H1 (cell line): ENCODE measurements around the gene RASAL2. TPM values are rescaled to one million over a fixed set of nuclear protein-coding genes. Genes with fewer than 3 reads are reported as not detected.

Source experiments
- CTCF ChIA-PET: fragments of 300-600 bp; sonication (Branson Sonifier 250); formaldehyde crosslinking; loops from one replicate; lab custom pipeline; 2021; ENCODE audit not compliant: partially characterized antibody; lab: Charles Lee
- POLR2A ChIA-PET: fragments of 300-600 bp; sonication (Branson Sonifier 250); formaldehyde crosslinking; loops from one replicate; lab custom pipeline; 2021; ENCODE audit warnings: inconsistent platforms; ENCODE audit not compliant: partially characterized antibody; lab: Charles Lee
- DNase-seq, 2 experiments: peaks; one replicate each; pipeline versions ENCODE4 v3.0.0 to v3.0.0-alpha.2; 2010 to 2022; ENCODE audit warnings: low spot score in 2 of 2, low read depth in 1 of 2, mixed read lengths in 1 of 2
- FAIRE-seq: peaks from 2 replicates; lab custom pipeline; 2011; peaks lifted over from hg19 to GRCh38; lab: Jason Lieb, UNC
- H2AFZ ChIP-seq: 2 replicates; pipeline ENCODE4 v1.8.1; 2012; ENCODE audit warnings: low read length, inconsistent platforms
- H2AK5ac ChIP-seq: 2 replicates; pipeline ENCODE4 v1.6.1; 2013; ENCODE audit warnings: low read depth, low read length
- H2BK120ac ChIP-seq: replicated peaks from 2 replicates; pipeline ENCODE3; 2013; ENCODE audit warnings: low read depth, low read length, inconsistent platforms
- H2BK12ac ChIP-seq: 2 replicates; pipeline ENCODE4 v1.6.1; 2013; ENCODE audit warnings: low read depth, low read length
- H2BK15ac ChIP-seq: 2 replicates; pipeline ENCODE4 v1.6.1; 2013; ENCODE audit warnings: low read length
- H2BK20ac ChIP-seq: 2 replicates; pipeline ENCODE4 v1.6.1; 2013; ENCODE audit warnings: low read length
- H2BK5ac ChIP-seq: 2 replicates; pipeline ENCODE4 v1.6.1; 2013; ENCODE audit warnings: low read depth, low read length
- H3K14ac ChIP-seq: 2 replicates; pipeline ENCODE4 v1.6.1; 2013; ENCODE audit warnings: inconsistent platforms; ENCODE audit not compliant: insufficient read length
- H3K18ac ChIP-seq: 2 replicates; pipeline ENCODE4 v1.6.1; 2013; ENCODE audit warnings: low read length; ENCODE audit errors: extremely low read depth
- H3K23ac ChIP-seq: 2 replicates; pipeline ENCODE4 v1.6.1; 2013; ENCODE audit warnings: inconsistent platforms; ENCODE audit not compliant: insufficient read length
- H3K23me2 ChIP-seq: 2 replicates; pipeline ENCODE4 v1.6.1; 2013; ENCODE audit warnings: low read depth, low read length
- H3K27ac ChIP-seq: 2 replicates; pipeline ENCODE4 v1.6.1; 2011; ENCODE audit warnings: low read depth, low read length, inconsistent platforms
- H3K27me3 ChIP-seq, 4 experiments: replicated peaks in 1 of 4; 1 replicate in 1 of 4; 2 replicates in 3 of 4; pipeline versions ENCODE4 v1.6.1 to v1.8.1; 2011 to 2013; ENCODE audit warnings: low read length in 3 of 4, mild to moderate bottlenecking in 3 of 4, inconsistent platforms in 2 of 4, mixed read lengths in 2 of 4, moderate library complexity in 1 of 4; ENCODE audit not compliant: control insufficient read depth in 3 of 4, insufficient read depth in 3 of 4; ENCODE audit errors: extremely low read depth in 1 of 4
- H3K36me3 ChIP-seq, 4 experiments: 2 replicates each; pipeline versions ENCODE4 v1.6.1 to v1.8.1; 2011 to 2013; ENCODE audit warnings: mild to moderate bottlenecking in 4 of 4, low read length in 3 of 4, moderate library complexity in 2 of 4, control low read depth in 1 of 4, inconsistent platforms in 1 of 4; ENCODE audit not compliant: insufficient read depth in 4 of 4, control insufficient read depth in 2 of 4
- H3K4ac ChIP-seq: replicated peaks from 2 replicates; pipeline ENCODE3; 2013; ENCODE audit warnings: low read length, low read depth, mixed read lengths, inconsistent platforms; ENCODE audit not compliant: insufficient read length
- H3K4me1 ChIP-seq, 4 experiments: replicated peaks in 1 of 4; 1 replicate in 1 of 4; 2 replicates in 3 of 4; pipeline versions ENCODE4 v1.6.1 to v1.8.1; 2011 to 2013; ENCODE audit warnings: low read length in 3 of 4, inconsistent platforms in 2 of 4, mixed read lengths in 1 of 4; ENCODE audit not compliant: insufficient read depth in 4 of 4, control insufficient read depth in 3 of 4
- H3K4me2 ChIP-seq, 2 experiments: 2 replicates each; pipeline versions ENCODE4 v1.6.1 to v1.8.1; 2011 to 2013; ENCODE audit warnings: low read depth in 2 of 2, low read length in 2 of 2, control low read depth in 1 of 2, inconsistent platforms in 1 of 2, mild to moderate bottlenecking in 1 of 2; ENCODE audit not compliant: insufficient read depth in 1 of 2
- H3K4me3 ChIP-seq, 4 experiments: fragments of 200-600, 300-600 bp in 1 of 4; sonication (generic), shearing (Covaris generic), sonication (Bioruptor Twin) in 1 of 4; 2 replicates each; pipeline versions ENCODE4 v1.5.1 to v1.8.1; 2011 to 2016; ENCODE audit warnings: low read length in 4 of 4, low read depth in 3 of 4, control low read depth in 2 of 4, inconsistent platforms in 2 of 4, mild to moderate bottlenecking in 2 of 4, mixed read lengths in 1 of 4, moderate library complexity in 1 of 4; ENCODE audit not compliant: insufficient read depth in 2 of 4; ENCODE audit errors: extremely low read depth in 1 of 4
- H3K56ac ChIP-seq: replicated peaks from 2 replicates; pipeline ENCODE3; 2013; ENCODE audit warnings: low read depth, mild to moderate bottlenecking, mixed read lengths, low read length, inconsistent platforms; ENCODE audit not compliant: insufficient read length
- H3K79me1 ChIP-seq: 2 replicates; pipeline ENCODE4 v1.6.1; 2013; ENCODE audit warnings: low read depth, low read length, control low read depth
- H3K79me2 ChIP-seq, 2 experiments: 2 replicates each; pipeline versions ENCODE4 v1.6.1 to v1.8.1; 2012 to 2013; ENCODE audit warnings: low read length in 2 of 2, mild to moderate bottlenecking in 2 of 2, inconsistent platforms in 1 of 2; ENCODE audit not compliant: insufficient read depth in 2 of 2, control insufficient read depth in 1 of 2
- H3K9ac ChIP-seq, 4 experiments: replicated peaks in 1 of 4; 1 replicate in 1 of 4; 2 replicates in 3 of 4; pipeline versions ENCODE4 v1.6.1 to v1.8.1; 2011 to 2013; ENCODE audit warnings: low read depth in 3 of 4, low read length in 3 of 4, control low read depth in 2 of 4, mild to moderate bottlenecking in 2 of 4, moderate library complexity in 2 of 4, inconsistent platforms in 1 of 4; ENCODE audit errors: extremely low read depth in 1 of 4
- H3K9me3 ChIP-seq, 2 experiments: 2 replicates each; pipeline versions ENCODE4 v1.6.1 to v1.8.1; 2012 to 2013; ENCODE audit warnings: mild to moderate bottlenecking in 2 of 2, moderate library complexity in 2 of 2, control low read depth in 1 of 2, inconsistent platforms in 1 of 2, low read depth in 1 of 2, low read length in 1 of 2, mixed read lengths in 1 of 2; ENCODE audit not compliant: insufficient read depth in 2 of 2
- H4K20me1 ChIP-seq, 2 experiments: replicated peaks in 1 of 2; 2 replicates each; pipeline versions ENCODE3 to v1.8.1; 2011 to 2013; ENCODE audit warnings: inconsistent platforms in 2 of 2, low read length in 2 of 2, mild to moderate bottlenecking in 1 of 2; ENCODE audit not compliant: insufficient read depth in 2 of 2, control insufficient read depth in 1 of 2
- H4K5ac ChIP-seq: 2 replicates; pipeline ENCODE4 v1.6.1; 2013; ENCODE audit warnings: low read length, low read depth, mixed read lengths, inconsistent platforms; ENCODE audit not compliant: insufficient read length
- H4K8ac ChIP-seq: 2 replicates; pipeline ENCODE4 v1.8.0; 2013; ENCODE audit warnings: mild to moderate bottlenecking, moderate library complexity, low read length, inconsistent platforms; ENCODE audit not compliant: insufficient read depth; ENCODE audit errors: extremely low read depth
- H4K91ac ChIP-seq: replicated peaks from 2 replicates; pipeline ENCODE3; 2013; ENCODE audit warnings: low read length, mixed read lengths, inconsistent platforms; ENCODE audit not compliant: insufficient read length
- ASH2L ChIP-seq: fragments of 200-600, 300-600 bp; sonication (generic); IDR thresholded peaks from one replicate; pipeline ENCODE4 v1.7.1; 2017; ENCODE audit warnings: low read length
- CTBP2 ChIP-seq: IDR thresholded peaks from 2 replicates; pipeline ENCODE4 v1.7.0; 2011; ENCODE audit warnings: borderline replicate concordance, mild to moderate bottlenecking, moderate library complexity, mixed read lengths, low read length; ENCODE audit not compliant: insufficient read depth, insufficient read length
- GABPA ChIP-seq: IDR thresholded peaks from 2 replicates; pipeline ENCODE4 v1.6.1; 2011; ENCODE audit warnings: mild to moderate bottlenecking, low read length, moderate library complexity, borderline replicate concordance; ENCODE audit not compliant: insufficient read depth
- JUN ChIP-seq: IDR thresholded peaks from 2 replicates; pipeline ENCODE4 v1.6.1; 2011; ENCODE audit warnings: low read depth, mild to moderate bottlenecking, improper control_type of control experiment, low read length
- JUND ChIP-seq: IDR thresholded peaks from 2 replicates; pipeline ENCODE4 v1.6.1; 2011; ENCODE audit warnings: mild to moderate bottlenecking, improper control_type of control experiment, low read length
- KDM1A ChIP-seq: fragments of 200-600, 300-600 bp; sonication (generic); IDR thresholded peaks from 2 replicates; pipeline ENCODE4 v1.7.1; 2016; ENCODE audit warnings: mild to moderate bottlenecking, low read length, borderline replicate concordance
- KDM4A ChIP-seq: IDR thresholded peaks from one replicate; pipeline ENCODE4 v1.7.1; 2012; ENCODE audit warnings: low read depth, mild to moderate bottlenecking, moderate library complexity, low read length, inconsistent platforms; ENCODE audit not compliant: severe bottlenecking
- MAFK ChIP-seq: IDR thresholded peaks from 2 replicates; pipeline ENCODE4 v1.6.1; 2012; ENCODE audit warnings: low read depth, mild to moderate bottlenecking, improper control_type of control experiment, low read length
- RFX5 ChIP-seq: IDR thresholded peaks from 2 replicates; pipeline ENCODE4 v1.6.1; 2011; ENCODE audit warnings: low read depth, low read length, improper control_type of control experiment, borderline replicate concordance
- TEAD4 ChIP-seq: IDR thresholded peaks from 2 replicates; pipeline ENCODE4 v1.6.1; 2012; ENCODE audit warnings: low read depth, low read length, inconsistent platforms, mixed read lengths
- WGBS, 2 experiments: shearing (Covaris generic) in 1 of 2; methylation state at CpG; one replicate each; pipeline versions ENCODE4 v1.1.6 to v1.1.7; 2013 to 2015; ENCODE audit warnings: low lambda C conversion rate in 2 of 2, mixed read lengths in 2 of 2, inconsistent platforms in 1 of 2, low coverage in 1 of 2, missing lambda C conversion rate in 1 of 2; ENCODE audit not compliant: insufficient replicate concordance in 2 of 2, insufficient coverage in 1 of 2, insufficient read length in 1 of 2; ENCODE audit errors: extremely low coverage in 1 of 2, missing lambda C conversion rate in 1 of 2; 5-methylcytosine and 5-hydroxymethylcytosine counted together
- polyA plus RNA-seq, 7 experiments: library from polyadenylated mRNA; depleted of rRNA in 3 of 7; stranded (reverse) in 5 of 7; unstranded in 2 of 7; fragments of >200 nt in 5 of 7; fragments of 200-250 nt in 2 of 7; gene quantifications; 1 replicate in 5 of 7; 2 replicates in 1 of 7; 4 replicates in 1 of 7; pipeline versions ENCODE4 v1.2.1 to v1.2.3, GENCODE V29; 2011 to 2013; ENCODE audit warnings: missing spikeins in 2 of 7, mixed read lengths in 2 of 7
- total RNA-seq: library from RNA; stranded (reverse); fragmentation: NEBNext Ultra II Directional; extraction: Animal tissue kit (Norgen Biotek cat#: 25700); gene quantifications from 2 replicates; pipeline ENCODE4 v1.2.1, GENCODE V29; 2021
- TF ChIP-seq, protein P1 (sequence below), 3 experiments: IDR thresholded peaks; 1 replicate in 2 of 3; 2 replicates in 1 of 3; pipeline versions ENCODE4 v1.5.1 to v1.6.1; 2011; ENCODE audit warnings: low read length in 3 of 3, mild to moderate bottlenecking in 3 of 3, inconsistent platforms in 2 of 3, low read depth in 1 of 3, moderate library complexity in 1 of 3; ENCODE audit not compliant: insufficient read depth in 1 of 3; ENCODE audit errors: control extremely low read depth in 1 of 3

RASAL2 gene
- total and polyA plus RNA-seq, 2 of the 8 experiments (the other 6 are each of a cell fraction or from before 2014, with no cell fraction given) = 15.9 to 32.5 TPM

DNA sequence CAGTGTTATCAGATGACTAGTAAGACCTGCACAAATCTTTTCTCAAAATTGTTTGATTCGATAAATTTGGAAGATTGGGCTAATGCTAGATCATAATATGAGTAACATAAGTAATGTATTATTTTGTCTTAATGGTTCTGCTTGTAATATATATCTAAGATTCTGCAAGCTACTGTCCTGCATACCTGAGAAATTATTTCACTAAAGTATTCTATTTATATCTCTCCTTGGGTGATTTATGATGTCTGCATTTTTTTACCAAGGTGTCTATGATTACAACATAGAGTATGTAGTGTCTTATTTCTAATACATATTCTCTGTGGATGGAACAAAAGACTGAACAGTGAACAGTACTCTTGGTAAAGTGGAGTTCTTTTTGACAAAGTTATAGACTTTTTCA is 236.2 kb downstream of the RASAL2 start:
- no peak for FAIRE-seq
- Histone ChIP-seq H2AFZ (no peak overlapping the region), H3K27ac (no peak overlapping the region), H3K9ac (no peak overlapping the region), H3K79me2 (peaks cover 0 to 41% of the 10 kb centered on the region in 2 experiments; a peak in 3 of 4 replicates), H3K4me1 (no peaks in the 10 kb centered on the region), H2BK120ac (no peak overlapping the region), H4K91ac (no peak overlapping the region), H3K23me2 (no peaks in the 10 kb centered on the region), H3K9me3 (no peaks in the 10 kb centered on the region), H3K4me3 (no peak overlapping the region), H2AK5ac (no peak overlapping the region), H2BK5ac (no peak overlapping the region), H3K23ac (no peak overlapping the region), H3K18ac (no peak overlapping the region), H3K79me1 (no peaks in the 10 kb centered on the region), H2BK12ac (no peak overlapping the region), H4K20me1 (peaks cover 0 to 1% of the 10 kb centered on the region in 2 experiments), H3K4ac (no peak overlapping the region), H3K14ac (no peak overlapping the region), H3K36me3 (no peaks in the 10 kb centered on the region), H2BK15ac (no peak overlapping the region), H4K5ac (no peak overlapping the region), H3K27me3 (no peaks in the 10 kb centered on the region; a peak in 1 of 7 replicates), H3K4me2 (no peak overlapping the region), H3K56ac (no peak overlapping the region), H2BK20ac (no peak overlapping the region), H4K8ac (no peak overlapping the region)
- no peak for DNase-seq
- CTCF ChIA-PET = interaction anchor here (0.6 to 3.5 kb wide), 2 partner anchors 17 to 171 kb away, joined by 4 to 12 read pairs; no protein-coding TSS in a partner anchor
- POLR2A ChIA-PET = interaction anchor here (2.0 kb wide), 1 partner anchor 9 kb away, joined by 9 read pairs; no protein-coding TSS in a partner anchor
- WGBS, 2 experiments = 89% methylated on average over 1 of the region's 1 CpG; no CpG with 5 or more reads in 1 of the 2 experiments
- TF ChIP-seq JUN = no peak
- TF ChIP-seq, protein P1, sequence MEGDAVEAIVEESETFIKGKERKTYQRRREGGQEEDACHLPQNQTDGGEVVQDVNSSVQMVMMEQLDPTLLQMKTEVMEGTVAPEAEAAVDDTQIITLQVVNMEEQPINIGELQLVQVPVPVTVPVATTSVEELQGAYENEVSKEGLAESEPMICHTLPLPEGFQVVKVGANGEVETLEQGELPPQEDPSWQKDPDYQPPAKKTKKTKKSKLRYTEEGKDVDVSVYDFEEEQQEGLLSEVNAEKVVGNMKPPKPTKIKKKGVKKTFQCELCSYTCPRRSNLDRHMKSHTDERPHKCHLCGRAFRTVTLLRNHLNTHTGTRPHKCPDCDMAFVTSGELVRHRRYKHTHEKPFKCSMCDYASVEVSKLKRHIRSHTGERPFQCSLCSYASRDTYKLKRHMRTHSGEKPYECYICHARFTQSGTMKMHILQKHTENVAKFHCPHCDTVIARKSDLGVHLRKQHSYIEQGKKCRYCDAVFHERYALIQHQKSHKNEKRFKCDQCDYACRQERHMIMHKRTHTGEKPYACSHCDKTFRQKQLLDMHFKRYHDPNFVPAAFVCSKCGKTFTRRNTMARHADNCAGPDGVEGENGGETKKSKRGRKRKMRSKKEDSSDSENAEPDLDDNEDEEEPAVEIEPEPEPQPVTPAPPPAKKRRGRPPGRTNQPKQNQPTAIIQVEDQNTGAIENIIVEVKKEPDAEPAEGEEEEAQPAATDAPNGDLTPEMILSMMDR (IDR thresholded peaks at IDR 0.05; ENCODE audit: control extremely low read depth in 1 of 3, insufficient read depth in 1 of 3, low read depth in 1 of 3, low read length in 3 of 3) = no peak
- TF ChIP-seq GABPA = no peak
- no peak for TF ChIP-seq KDM1A
- no peak for TF ChIP-seq ASH2L
- no peak for TF ChIP-seq MAFK
- TF ChIP-seq TEAD4 = no peak
- no peak for TF ChIP-seq RFX5
- TF ChIP-seq JUND = no peak
- no peak for TF ChIP-seq CTBP2
- TF ChIP-seq KDM4A = no peak
